Hepatocyte (in vitro differentiated cells): ENCODE measurements around the gene PFN3. TPM values are rescaled to one million over a fixed set of nuclear protein-coding genes. Genes with fewer than 3 reads are reported as not detected.

Experiments used
- DNase-seq: peaks from one replicate; pipeline ENCODE4 v3.0.0-alpha.2; 2016; ENCODE audit warnings: low spot score
- H2AFZ ChIP-seq: fragments of 200-600 bp; sonication (generic); 2 replicates; pipeline ENCODE4 v1.6.0; 2016; ENCODE audit warnings: antibody characterized with exemption, mild to moderate bottlenecking
- H3K27ac ChIP-seq: fragments of 200-600 bp; sonication (generic); 2 replicates; pipeline ENCODE4 v1.5.1; 2016; ENCODE audit warnings: mild to moderate bottlenecking
- H3K27me3 ChIP-seq: fragments of 200-600 bp; sonication (generic); 2 replicates; pipeline ENCODE4 v1.6.1; 2016
- H3K36me3 ChIP-seq: fragments of 200-600 bp; sonication (generic); replicated peaks from 2 replicates; pipeline ENCODE4 v1.5.1; 2016; ENCODE audit warnings: low read depth; ENCODE audit not compliant: insufficient read depth
- H3K4me1 ChIP-seq: fragments of 200-600 bp; sonication (generic); 2 replicates; pipeline ENCODE4 v1.5.1; 2016; ENCODE audit warnings: mild to moderate bottlenecking, moderate library complexity; ENCODE audit not compliant: insufficient read depth
- H3K4me2 ChIP-seq: fragments of 200-600 bp; sonication (generic); 2 replicates; pipeline ENCODE4 v1.6.0; 2016
- H3K4me3 ChIP-seq: fragments of 200-600 bp; sonication (generic); 2 replicates; pipeline ENCODE4 v1.5.1; 2016; ENCODE audit warnings: mild to moderate bottlenecking
- H3K79me2 ChIP-seq: fragments of 200-600 bp; sonication (generic); 2 replicates; pipeline ENCODE4 v1.6.0; 2017; ENCODE audit warnings: mild to moderate bottlenecking
- H3K9me2 ChIP-seq: fragments of 200-600 bp; sonication (generic); replicated peaks from 2 replicates; pipeline ENCODE4 v1.6.0; 2017; ENCODE audit warnings: mild to moderate bottlenecking; ENCODE audit not compliant: insufficient read depth
- H3K9me3 ChIP-seq: fragments of 200-600 bp; sonication (generic); 2 replicates; pipeline ENCODE4 v1.5.1; 2016; ENCODE audit warnings: low read depth, mild to moderate bottlenecking
- H4K20me1 ChIP-seq: fragments of 200-600 bp; sonication (generic); 2 replicates; pipeline ENCODE4 v1.6.0; 2016; ENCODE audit warnings: mild to moderate bottlenecking; ENCODE audit not compliant: insufficient read depth, poor library complexity, severe bottlenecking
- CTCF ChIP-seq: fragments of 200-600 bp; sonication (generic); IDR thresholded peaks from 2 replicates; pipeline ENCODE4 v1.5.1; 2016; ENCODE audit warnings: antibody characterized with exemption, mild to moderate bottlenecking; ENCODE audit not compliant: poor library complexity
- EZH2 ChIP-seq: fragments of 200-600 bp; sonication (generic); IDR thresholded peaks from 2 replicates; pipeline ENCODE4 v1.6.1; 2016; ENCODE audit warnings: antibody characterized with exemption, mild to moderate bottlenecking, borderline replicate concordance
- EZH2phosphoT487 ChIP-seq: fragments of 200-600 bp; sonication (generic); IDR thresholded peaks from one replicate; pipeline ENCODE4 v1.6.1; 2018; ENCODE audit warnings: antibody characterized with exemption, mild to moderate bottlenecking, low read depth, moderate library complexity; ENCODE audit not compliant: unreplicated experiment, severe bottlenecking
- WGBS: methylation state at CpG from one replicate; pipeline ENCODE4 v1.1.6; 2016; ENCODE audit warnings: low lambda C conversion rate; ENCODE audit errors: missing lambda C conversion rate; 5-methylcytosine and 5-hydroxymethylcytosine counted together
- polyA plus RNA-seq: library from polyadenylated mRNA; unstranded; fragments of >200 nt; fragmentation: Nextera tagmentation; extraction: Ambion mirVana; gene quantifications from 2 replicates; pipeline ENCODE4 v1.2.1, GENCODE V29; 2016
- total RNA-seq: library from RNA; depleted of rRNA; stranded (reverse); fragments of >200 nt; gene quantifications from 2 replicates; pipeline ENCODE4 v1.2.3, GENCODE V29; 2014

Gene PFN3
- total and polyA plus RNA-seq, 2 experiments from 2014 or later = not detected

GRCh38 chr5:177357146-177357458, 43.4 kb downstream of the PFN3 start:
- Histone ChIP-seq H3K27ac (no peak overlapping the region), H2AFZ (no peak overlapping the region), H3K9me2 (no peaks in the 10 kb centered on the region), H3K27me3 (no peaks in the 10 kb centered on the region), H3K4me2 (no peak overlapping the region), H3K9me3 (no peaks in the 10 kb centered on the region), H3K36me3 (no peaks in the 10 kb centered on the region), H3K4me3 (no peak overlapping the region), H3K79me2 (no peaks in the 10 kb centered on the region), H4K20me1 (no peaks in the 10 kb centered on the region), H3K4me1 (peaks cover 4% of the 10 kb centered on the region)
- TF ChIP-seq EZH2 (no peak), CTCF (no peak), EZH2phosphoT487 (no peak)
- no peak for DNase-seq
- 92% methylated on average over 5 of the region's 5 CpGs for WGBS

- 72% methylated on average over 3 of the region's 3 CpGs for WGBS
- Histone ChIP-seq H3K27ac (no peak overlapping the region), H3K79me2 (no peaks in the 10 kb centered on the region)
These were observed 43.7 kb downstream of the PFN3 start for GRCh38 chr5:177356746-177357145.

GRCh38 chr5:177355868-177356168, 44.6 kb downstream of the PFN3 start:
- 32% methylated on average over 1 of the region's 1 CpG for WGBS
- Histone ChIP-seq H3K4me3 (no peak overlapping the region), H2AFZ (no peak overlapping the region), H3K4me1 (peaks cover 4% of the 10 kb centered on the region), H3K36me3 (no peaks in the 10 kb centered on the region), H3K27me3 (no peaks in the 10 kb centered on the region), H3K4me2 (no peak overlapping the region), H3K27ac (no peak overlapping the region), H4K20me1 (no peaks in the 10 kb centered on the region), H3K9me3 (no peaks in the 10 kb centered on the region), H3K79me2 (peaks cover 5% of the 10 kb centered on the region), H3K9me2 (no peaks in the 10 kb centered on the region)
- TF ChIP-seq CTCF = no peak
- DNase-seq = no peak

More at GRCh38 chr5:177356746-177357145, 43.7 kb downstream of the PFN3 start:
- Histone ChIP-seq H3K4me1 (peaks cover 4% of the 10 kb centered on the region), H3K4me3 (no peak overlapping the region), H3K9me3 (no peaks in the 10 kb centered on the region), H4K20me1 (no peaks in the 10 kb centered on the region), H3K4me2 (no peak overlapping the region), H3K36me3 (no peaks in the 10 kb centered on the region), H3K9me2 (no peaks in the 10 kb centered on the region), H3K27me3 (no peaks in the 10 kb centered on the region), H2AFZ (no peak overlapping the region)
- no peak for DNase-seq
- TF ChIP-seq CTCF (no peak), EZH2 (no peak), EZH2phosphoT487 (no peak)

GRCh38 chr5:177355162-177355867, 45.1 kb downstream of the PFN3 start:
- H3K36me3 ChIP-seq = no peaks in the 10 kb centered on the region
- TF ChIP-seq EZH2phosphoT487 (no peak), CTCF (no peak), EZH2 (no peak)
- no peak overlapping the region for H2AFZ ChIP-seq
- H3K9me3 ChIP-seq = no peaks in the 10 kb centered on the region
- 93% methylated on average over 1 of the region's 1 CpG for WGBS
- DNase-seq = no peak
- H3K9me2 ChIP-seq = no peaks in the 10 kb centered on the region
- H3K4me2 ChIP-seq = no peak overlapping the region
- no peak overlapping the region for H3K27ac ChIP-seq
- H3K79me2 ChIP-seq = peaks cover 10% of the 10 kb centered on the region
- peaks cover under 1% of the 10 kb centered on the region for H4K20me1 ChIP-seq
- no peak overlapping the region for H3K4me3 ChIP-seq
- peaks cover 8% of the 10 kb centered on the region for H3K4me1 ChIP-seq
- H3K27me3 ChIP-seq = no peaks in the 10 kb centered on the region
